Lung (tissue), 12 donors: ENCODE measurements around the gene NIPAL3. TPM values are rescaled to one million over a fixed set of nuclear protein-coding genes. Genes with fewer than 3 reads are reported as not detected.

Experiments used
- ATAC-seq: fragments of 200-7000 bp; cut with Tn5 transposase; one replicate; pipeline ENCODE4 v1.9.1; 2020; ENCODE audit warnings: moderate number of reproducible peaks; ENCODE audit not compliant: insufficient read depth, low FRiP score
- DNase-seq, 3 donors: peaks; one replicate each; pipeline ENCODE4 v3.0.0-alpha.2; 2013 to 2017
- H3K27ac ChIP-seq, 2 donors: one replicate each; pipeline ENCODE4 v1.5.1; 2013; ENCODE audit warnings: mild to moderate bottlenecking in 2 of 2, moderate library complexity in 2 of 2, control low read depth in 1 of 2, inconsistent platforms in 1 of 2, low read depth in 1 of 2, low read length in 1 of 2
- H3K27me3 ChIP-seq, 3 donors: one replicate each; pipeline ENCODE4 v1.5.1; 2013; ENCODE audit warnings: low read length in 2 of 3; ENCODE audit not compliant: control insufficient read depth in 3 of 3, insufficient read depth in 3 of 3
- H3K36me3 ChIP-seq, 4 donors: one replicate each; pipeline ENCODE4 v1.5.1; 2013; ENCODE audit warnings: low read length in 4 of 4, mild to moderate bottlenecking in 1 of 4, moderate library complexity in 1 of 4; ENCODE audit not compliant: control insufficient read depth in 4 of 4, insufficient read depth in 4 of 4
- H3K4me1 ChIP-seq, 5 donors: one replicate each; pipeline ENCODE4 v1.5.1; 2013; ENCODE audit warnings: low read length in 5 of 5, mild to moderate bottlenecking in 2 of 5, moderate library complexity in 1 of 5; ENCODE audit not compliant: control insufficient read depth in 5 of 5, insufficient read depth in 5 of 5
- H3K4me3 ChIP-seq: one replicate; pipeline ENCODE4 v1.5.1; 2013; ENCODE audit warnings: mild to moderate bottlenecking, control low read depth, moderate library complexity
- H3K9ac ChIP-seq, 2 donors: one replicate each; pipeline ENCODE4 v1.5.1; 2013; ENCODE audit warnings: low read length in 2 of 2, control low read depth in 1 of 2; ENCODE audit not compliant: insufficient read depth in 1 of 2
- H3K9me3 ChIP-seq, 4 donors: one replicate each; pipeline ENCODE4 v1.5.1; 2013; ENCODE audit warnings: low read length in 3 of 4, mild to moderate bottlenecking in 1 of 4, moderate library complexity in 1 of 4; ENCODE audit not compliant: control insufficient read depth in 4 of 4, insufficient read depth in 3 of 4
- CTCF ChIP-seq: IDR thresholded peaks from 2 replicates; pipeline ENCODE4 v1.5.1; 2012; ENCODE audit warnings: mild to moderate bottlenecking; ENCODE audit errors: control extremely low read depth, extremely low read depth
- WGBS, 2 donors: extraction: QIAGEN DNeasy Blood & Tissue Kit; methylation state at CpG; one replicate each; pipeline ENCODE4 v1.1.7; 2013; 5-methylcytosine and 5-hydroxymethylcytosine counted together
- polyA plus RNA-seq, 2 donors: library from polyadenylated mRNA; stranded (reverse); fragments of 200-250 nt; gene quantifications; one replicate each; pipeline ENCODE4 v1.2.1, GENCODE V29; 2013
- total RNA-seq, 2 donors: library from RNA; depleted of rRNA in 1 of 2; stranded (reverse); fragments of >200 nt in 1 of 2; gene quantifications; one replicate each; pipeline ENCODE4 v1.2.1, GENCODE V29; 2014 to 2021
- donor health status: control.
- donor health status: control.
- donor health status: Bipolar disorder and iron deficiency.
- donor health status: healthy.
- donor health status: DM: yes; HTN: yes; CAD: no.

The NIPAL3 gene
- total and polyA plus RNA-seq, 4 donors = 11.9 to 31.8 (median 19.8) TPM

GRCh38 chr1:24498589-24498988 lies 83.0 kb downstream of the NIPAL3 start:
- Histone ChIP-seq H3K4me3 (no peak overlapping the region), H3K36me3 (no peaks in the 10 kb centered on the region), H3K27me3 (peaks cover 0 to 7% (median 0%) of the 10 kb centered on the region in 3 donors), H3K27ac (no peak overlapping the region), H3K9me3 (no peaks in the 10 kb centered on the region), H3K9ac (no peak overlapping the region), H3K4me1 (peaks cover 0 to 4% (median 0%) of the 10 kb centered on the region in 5 donors)
- ATAC-seq = no peak
- DNase-seq = no peak
- no peak for TF ChIP-seq CTCF
- WGBS, 2 donors = 63 to 77% methylated on average over 12 of the region's 12 CpGs

GRCh38 chr1:24500448-24501048 lies 84.9 kb downstream of the NIPAL3 start:
- peaks cover 0 to 4% (median 0%) of the 10 kb centered on the region in 5 donors for H3K4me1 ChIP-seq
- H3K27me3 ChIP-seq = peaks cover 0 to 22% (median 3%) of the 10 kb centered on the region in 3 donors
- no peak overlapping the region for H3K9ac ChIP-seq
- H3K9me3 ChIP-seq = no peaks in the 10 kb centered on the region
- TF ChIP-seq CTCF = no peak
- ATAC-seq (no peak), DNase-seq (no peak)
- WGBS, 2 donors = 79 to 85% methylated on average over 5 of the region's 5 CpGs
- no peak overlapping the region for H3K27ac ChIP-seq
- no peak overlapping the region for H3K4me3 ChIP-seq
- no peaks in the 10 kb centered on the region for H3K36me3 ChIP-seq

GRCh38 chr1:24501371-24502064 lies 85.9 kb downstream of the NIPAL3 start:
- Histone ChIP-seq H3K36me3 (no peaks in the 10 kb centered on the region), H3K27ac (peak overlapping the region in 1 of 2 donors; percentile 85), H3K9me3 (no peaks in the 10 kb centered on the region), H3K4me3 (no peak overlapping the region), H3K27me3 (peaks cover 0 to 25% (median 7%) of the 10 kb centered on the region in 3 donors), H3K4me1 (peaks cover 0 to 4% (median 0%) of the 10 kb centered on the region in 5 donors), H3K9ac (no peak overlapping the region)
- peak in 1 of 3 donors; percentile 12 for DNase-seq
- no peak for TF ChIP-seq CTCF
- no peak for ATAC-seq
- 43 to 47% methylated on average over 15 to 16 of the region's 16 CpGs for WGBS, 2 donors
